GM19468 (cell line): ENCODE data around the gene MED29.

ENCODE experiments used
- ATAC-seq: cut with Tn5 transposase; IDR thresholded peaks from one replicate; pipeline ENCODE4 v1.9.1; 2021; ENCODE audit warnings: mild to moderate bottlenecking, moderate library complexity, moderate number of reproducible peaks; ENCODE audit not compliant: unreplicated experiment; ENCODE audit errors: extremely low read depth

MED29 gene, protein sequence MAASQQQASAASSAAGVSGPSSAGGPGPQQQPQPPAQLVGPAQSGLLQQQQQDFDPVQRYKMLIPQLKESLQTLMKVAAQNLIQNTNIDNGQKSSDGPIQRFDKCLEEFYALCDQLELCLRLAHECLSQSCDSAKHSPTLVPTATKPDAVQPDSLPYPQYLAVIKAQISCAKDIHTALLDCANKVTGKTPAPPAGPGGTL

DNA sequence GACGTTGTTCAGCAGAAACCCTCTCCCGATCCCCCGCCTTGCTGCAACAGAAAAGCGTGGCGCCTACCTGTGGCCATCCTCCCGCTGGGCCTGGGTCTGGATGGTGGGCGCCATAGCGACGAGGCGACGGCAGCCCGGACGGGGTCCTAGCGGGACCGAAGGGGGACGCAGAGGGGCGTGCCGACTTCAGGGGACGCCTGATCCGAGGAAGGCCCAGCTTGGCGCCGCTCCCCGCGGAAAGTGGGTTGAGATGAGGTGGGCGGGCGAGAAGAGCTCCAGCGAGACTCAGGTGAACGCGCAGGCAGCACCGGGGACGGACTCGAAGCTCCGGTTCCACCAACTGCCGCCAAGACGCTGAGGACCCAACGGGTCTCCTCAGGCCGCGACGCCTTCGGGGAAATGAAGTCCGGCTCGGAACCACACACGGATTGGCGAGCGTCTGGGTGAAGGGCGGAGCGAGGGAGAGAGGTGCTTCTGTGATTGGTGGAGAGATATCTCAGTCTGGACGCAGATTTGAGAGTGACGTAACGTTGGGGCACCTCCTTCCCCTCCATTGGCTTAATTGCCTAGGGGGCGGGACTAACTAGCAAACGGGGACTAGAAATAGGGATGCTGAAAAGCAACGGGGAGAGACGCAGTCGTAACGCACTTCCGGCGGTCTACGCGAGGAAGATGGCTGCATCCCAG is at the start of gene MED29, which contains the start of gene PAF1:
MED29 (plus strand) TSS at position 628 of the 687 bp plus-strand sequence; CDS start at position 673, 45 bp downstream.
PAF1 (minus strand) TSS at position 356 of the 687 bp plus-strand sequence; CDS start at position 114, 242 bp downstream.
- ATAC-seq, result peak; percentile 75

DNA sequence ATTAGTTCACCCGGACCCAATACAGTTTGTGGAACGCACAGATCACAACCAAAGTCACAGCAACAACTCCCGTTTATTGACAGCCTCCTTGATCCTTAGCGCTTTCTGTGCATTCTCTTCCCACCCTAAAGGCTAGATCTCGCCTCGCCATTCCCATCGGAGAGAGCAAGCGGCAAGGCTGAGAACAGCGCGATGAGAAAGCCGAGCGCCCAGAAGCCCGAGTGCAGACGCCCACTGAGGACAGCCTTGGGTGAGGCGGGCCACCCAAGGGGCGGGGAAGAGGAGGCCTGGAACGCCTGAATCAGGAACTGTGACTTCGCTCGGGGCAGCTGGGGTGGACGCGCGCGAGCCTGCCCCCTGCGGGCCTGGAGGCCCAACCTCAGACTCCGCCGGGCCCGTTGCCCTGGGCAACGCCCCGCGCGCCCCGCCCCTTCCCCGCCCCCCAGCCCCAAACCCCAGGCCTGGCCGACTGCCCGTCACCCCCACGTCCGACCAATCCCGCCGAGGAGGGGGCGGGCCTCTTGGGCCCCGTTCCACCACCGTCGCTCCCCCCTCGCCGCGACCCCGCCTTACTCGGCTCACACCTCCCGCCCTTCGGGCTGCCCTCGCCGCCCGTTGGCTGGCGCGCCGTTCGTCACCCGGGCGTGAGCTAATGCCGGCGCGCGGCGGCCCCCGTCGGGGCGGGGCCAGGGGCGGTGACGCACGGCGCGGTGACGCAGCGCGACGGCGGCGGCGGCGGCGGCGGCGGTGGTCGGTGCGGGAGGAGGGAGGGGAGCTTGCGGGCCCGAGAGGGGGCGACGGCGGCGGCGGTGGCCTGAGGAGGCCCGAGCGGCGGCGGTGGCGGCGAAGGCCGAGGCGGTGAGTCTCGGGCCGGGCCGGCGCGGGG is 49.2 kb upstream of the MED29 start, which contains the start of gene SAMD4B:
SAMD4B (plus strand) TSS at position 703 of the 886 bp plus-strand sequence. CDS start 14,473 bp downstream, outside the sequence.
- ATAC-seq, result peak; percentile 72

DNA sequence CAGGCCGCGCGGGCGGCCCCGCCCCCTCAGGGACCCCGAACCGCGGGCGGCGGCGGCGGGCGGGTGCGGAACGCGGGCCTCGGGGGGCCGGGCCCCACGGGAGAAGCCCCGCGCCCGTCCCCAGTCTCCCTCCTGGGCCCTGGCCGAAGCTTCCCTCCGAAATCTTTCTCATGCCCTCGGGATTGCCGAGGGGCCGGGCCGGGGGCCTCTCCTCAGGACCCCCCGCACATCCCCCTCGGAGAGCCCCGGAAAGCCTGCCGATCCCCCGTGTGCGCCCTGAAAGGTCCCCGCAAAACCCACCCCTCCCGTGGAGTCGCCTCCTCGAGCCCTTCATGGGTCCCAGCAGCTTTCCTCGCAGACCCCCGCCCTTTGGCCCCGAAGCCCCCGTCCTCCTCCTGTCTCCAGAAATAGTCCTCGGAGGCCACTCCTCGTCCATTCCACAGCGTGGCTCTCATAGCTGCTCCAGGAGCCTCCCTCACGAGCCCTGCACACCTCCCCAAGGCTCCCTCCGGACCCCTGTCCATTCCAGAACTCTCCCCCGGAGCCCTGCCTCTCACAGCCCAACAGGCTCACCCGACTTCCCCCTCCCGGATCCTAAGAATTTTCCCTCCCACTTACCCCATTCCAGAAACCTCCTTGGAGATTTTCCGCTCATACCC is 48.4 kb upstream of the MED29 start:
- no peak for ATAC-seq

DNA sequence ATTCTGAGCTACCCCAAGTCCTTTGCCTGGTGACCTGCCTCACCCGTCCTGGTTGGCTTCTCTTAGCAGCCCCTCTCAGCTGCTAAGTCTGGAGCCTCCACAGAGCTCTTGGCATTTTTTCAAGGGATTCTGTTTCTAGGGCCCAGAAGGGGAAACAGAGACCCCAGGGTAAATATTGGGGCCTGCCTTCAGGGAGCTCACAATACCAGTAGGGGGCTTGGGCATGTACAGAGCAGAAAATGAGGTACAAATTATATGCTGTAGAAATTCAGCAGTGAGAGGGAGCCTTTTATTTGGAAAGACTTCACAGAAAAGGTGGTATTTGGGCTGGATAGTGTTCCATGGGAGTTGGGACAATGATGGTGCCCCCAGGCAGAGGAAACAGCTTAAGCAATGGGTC is 45.2 kb upstream of the MED29 start:
- no peak for ATAC-seq

DNA sequence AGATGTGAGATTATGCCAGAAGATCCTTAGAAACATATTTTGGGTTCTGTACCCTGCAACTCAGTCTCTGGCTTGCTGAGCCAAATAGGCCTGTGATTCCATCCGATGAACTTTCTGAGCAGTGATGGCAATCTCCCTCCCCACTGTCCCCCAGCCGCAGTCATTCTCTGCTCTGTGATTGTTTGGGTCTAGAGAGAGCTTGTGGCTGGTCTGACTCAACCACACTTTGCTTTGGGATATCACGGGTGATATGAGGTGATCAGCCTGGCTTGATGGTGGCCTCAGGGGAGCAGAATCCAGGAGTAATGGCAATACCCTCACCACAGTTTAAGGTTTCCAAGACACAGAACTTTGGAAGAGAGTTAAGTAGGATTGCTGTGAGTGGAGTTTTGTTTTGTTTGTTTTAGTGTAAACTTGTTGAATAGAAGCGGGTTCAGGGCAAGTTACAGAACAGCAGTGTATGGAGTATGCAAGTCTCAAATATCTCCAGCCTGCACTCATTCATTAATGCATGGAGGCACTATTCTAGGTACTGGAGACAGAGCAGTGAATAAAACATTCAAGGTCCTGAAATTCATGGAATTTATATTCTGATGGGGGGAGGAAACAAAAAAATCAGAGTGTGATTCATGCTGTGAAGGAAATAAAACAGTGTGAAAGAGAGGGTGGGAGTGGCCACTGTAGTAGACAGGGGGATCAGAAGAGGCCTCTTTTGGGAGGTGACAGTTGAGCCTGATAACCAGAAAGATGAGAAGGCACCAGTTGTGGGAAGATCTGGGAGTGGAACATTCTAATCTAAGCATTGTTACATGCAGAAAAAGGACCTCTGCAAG is 43.6 kb upstream of the MED29 start:
- no peak for ATAC-seq

DNA sequence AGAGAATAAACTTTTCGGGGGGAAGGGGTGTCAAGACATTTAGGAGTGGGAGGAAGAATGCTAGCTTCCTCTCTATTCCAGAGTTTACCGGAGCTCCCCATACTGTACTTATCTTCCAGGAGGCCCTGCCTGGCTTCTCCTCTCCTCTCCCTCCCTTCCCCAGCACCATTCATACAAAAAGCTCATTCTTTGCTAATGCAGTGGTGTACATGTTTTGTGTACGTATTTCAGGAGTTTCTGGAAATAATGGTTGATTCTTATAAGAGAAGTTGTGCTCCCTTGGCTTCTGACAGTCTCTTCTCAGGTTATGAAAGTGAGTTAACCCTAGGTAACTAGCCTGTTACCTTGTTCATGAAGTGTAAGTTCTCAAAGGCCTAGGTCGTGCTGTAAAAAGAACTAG is 41.9 kb upstream of the MED29 start:
- ATAC-seq, result no peak

DNA sequence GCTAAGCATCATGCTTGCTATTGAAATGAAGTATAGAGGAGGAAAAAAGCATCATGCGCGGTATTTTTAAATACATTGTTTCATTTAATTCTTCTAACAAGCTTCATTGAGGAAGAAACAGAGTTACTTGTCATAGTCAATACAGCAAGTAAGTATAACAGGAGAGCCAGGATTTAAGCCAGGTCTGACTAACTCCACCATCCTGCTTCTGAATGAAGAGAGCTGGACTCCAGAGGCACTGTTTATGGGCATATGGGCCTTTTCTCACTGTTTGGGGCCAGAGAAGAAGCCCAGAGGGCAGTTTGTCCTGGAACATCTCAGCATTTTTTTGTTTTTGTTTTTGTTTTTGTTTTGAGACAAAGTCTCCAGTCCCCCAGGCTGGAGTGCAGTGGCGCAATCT is 41.0 kb upstream of the MED29 start:
- ATAC-seq, result no peak

DNA sequence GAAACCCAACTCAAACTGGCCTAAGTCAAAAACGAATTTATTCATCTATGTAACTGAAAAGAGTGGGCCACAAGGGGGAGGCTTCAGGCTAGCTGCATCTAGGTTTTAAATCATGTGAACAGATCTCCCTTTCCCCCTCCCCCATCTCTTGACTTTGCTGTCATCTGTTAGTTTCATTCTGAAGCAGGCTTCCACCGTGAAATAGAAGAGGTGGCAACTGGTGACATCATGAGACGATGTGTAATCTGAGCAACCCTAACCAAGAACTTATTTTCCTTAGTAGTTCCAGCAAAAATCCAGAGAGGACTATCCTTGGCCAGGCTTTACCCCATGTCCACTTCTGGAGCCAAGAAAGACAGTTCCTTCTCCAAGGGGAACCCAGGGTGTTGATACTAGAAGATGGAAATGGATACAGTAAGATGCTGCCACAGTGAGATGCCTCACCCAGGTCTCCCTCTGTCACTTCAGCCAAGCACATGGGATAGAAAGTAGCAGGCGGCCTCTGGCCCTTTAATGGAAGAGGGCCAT is 39.6 kb upstream of the MED29 start:
- no peak for ATAC-seq

DNA sequence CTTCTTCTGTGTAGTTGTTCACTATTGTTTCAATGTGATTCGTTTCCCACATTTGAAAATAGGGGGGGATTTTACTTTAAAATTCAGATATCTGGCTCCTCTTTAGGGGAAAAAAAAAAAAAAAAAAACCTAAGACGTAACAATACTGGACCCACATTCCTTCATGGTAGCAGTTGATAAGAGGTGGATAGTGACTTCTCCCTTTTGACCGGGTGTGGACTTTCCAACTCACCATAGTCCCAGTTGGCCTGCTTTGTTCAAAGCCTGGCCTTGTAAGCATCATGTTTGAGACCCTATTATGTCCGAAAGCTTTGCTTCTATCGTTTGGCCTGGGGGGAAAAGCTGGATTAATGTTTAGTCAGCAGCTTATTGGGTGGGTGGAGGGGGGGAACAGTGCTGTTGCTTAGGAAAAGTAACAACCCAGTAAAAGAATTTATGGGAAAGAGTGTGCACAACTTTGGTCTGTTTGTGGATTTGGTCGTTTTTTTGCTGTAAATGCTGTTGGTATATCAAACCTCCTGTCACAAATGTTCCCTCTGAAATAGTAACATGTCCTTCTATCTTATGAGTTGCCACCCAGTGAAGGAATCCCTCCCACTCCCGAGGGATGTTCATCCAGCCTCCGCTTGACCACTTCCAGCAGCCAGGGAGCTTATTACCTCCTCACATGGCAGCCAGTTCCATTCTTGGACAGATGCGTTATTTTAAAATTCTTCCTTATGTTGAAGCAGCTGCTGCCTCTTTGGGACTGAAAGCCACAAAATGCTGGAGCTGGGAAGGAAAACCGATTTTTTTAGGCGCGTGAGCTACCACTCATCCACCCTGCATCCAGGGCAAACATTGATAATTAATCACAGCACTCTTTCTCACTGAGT is 38.6 kb upstream of the MED29 start:
- no peak for ATAC-seq

DNA sequence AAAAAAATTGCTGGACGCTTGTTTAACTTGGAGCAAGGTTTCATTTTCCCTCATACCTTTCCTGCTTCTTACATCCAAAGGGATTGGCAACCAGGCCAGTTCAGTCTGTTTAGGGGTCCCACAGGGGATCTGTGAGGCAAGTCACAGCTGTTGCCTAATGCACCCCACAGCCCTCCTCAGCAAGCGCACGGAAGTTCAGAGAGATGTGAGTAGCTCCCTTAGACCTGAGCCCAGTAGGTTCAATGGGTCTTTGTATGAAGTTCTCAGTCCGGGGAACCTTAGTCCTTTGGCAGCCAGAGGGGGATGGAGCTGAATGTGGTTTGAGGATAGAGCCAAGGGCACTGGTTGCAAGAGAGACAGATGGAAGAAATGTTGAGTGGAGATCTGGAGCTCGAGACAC is 35.9 kb upstream of the MED29 start:
- no peak for ATAC-seq

DNA sequence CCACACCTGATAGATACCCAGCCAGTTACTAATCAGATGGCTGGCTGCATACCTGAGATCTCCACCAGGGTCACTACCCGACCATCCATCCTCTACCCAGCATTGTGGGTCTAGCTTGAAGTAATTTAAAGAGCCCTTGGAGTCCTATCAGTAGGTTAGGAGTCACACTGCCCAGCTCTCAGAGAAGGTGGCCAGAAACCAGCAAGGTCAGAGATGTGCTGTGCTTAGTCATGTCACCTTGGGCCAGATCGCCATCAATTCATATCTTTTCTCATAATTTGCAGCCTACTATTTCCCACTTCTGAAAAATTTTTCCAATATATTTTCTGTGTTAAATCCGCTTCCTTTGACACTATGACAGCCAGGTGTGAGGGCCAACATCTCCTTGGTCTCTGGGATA is 35.1 kb upstream of the MED29 start:
- no peak for ATAC-seq

DNA sequence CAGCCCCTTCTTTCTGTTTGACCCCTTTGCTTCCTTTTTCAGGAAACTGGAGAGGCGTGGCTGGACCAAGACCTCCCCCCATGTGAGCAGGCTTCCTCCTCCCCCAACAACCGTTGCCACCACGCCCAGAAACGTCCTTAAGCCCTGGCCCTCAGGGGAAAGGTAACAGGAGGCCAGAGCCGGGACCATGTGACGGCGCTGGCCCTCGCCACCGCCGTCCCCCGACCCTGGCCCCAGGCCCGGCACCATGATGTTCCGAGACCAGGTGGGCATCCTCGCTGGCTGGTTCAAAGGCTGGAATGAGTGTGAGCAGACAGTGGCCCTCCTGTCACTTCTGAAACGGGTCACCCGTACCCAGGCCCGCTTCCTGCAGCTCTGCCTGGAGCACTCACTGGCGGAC is 34.5 kb upstream of the MED29 start:
- no peak for ATAC-seq

DNA sequence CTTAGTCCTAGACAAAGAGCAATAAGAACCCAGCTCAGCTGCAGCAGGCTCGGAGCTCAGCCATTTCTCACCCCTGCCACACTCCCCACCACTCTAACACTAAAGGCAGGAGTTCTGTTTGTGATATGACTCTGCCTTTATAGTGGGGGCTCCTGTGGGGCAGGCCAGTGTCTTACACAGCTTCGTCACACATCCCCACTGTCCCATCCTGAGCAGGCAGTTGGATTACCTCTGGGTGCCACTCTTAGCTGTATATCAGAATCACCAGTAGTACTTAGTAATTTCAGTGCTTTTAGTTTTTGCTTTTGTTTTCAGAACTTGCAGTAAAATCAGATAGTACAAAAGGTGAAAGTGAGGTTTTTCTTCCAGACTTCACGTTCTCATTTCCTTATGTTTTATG is 32.2 kb upstream of the MED29 start:
- ATAC-seq, result no peak

DNA sequence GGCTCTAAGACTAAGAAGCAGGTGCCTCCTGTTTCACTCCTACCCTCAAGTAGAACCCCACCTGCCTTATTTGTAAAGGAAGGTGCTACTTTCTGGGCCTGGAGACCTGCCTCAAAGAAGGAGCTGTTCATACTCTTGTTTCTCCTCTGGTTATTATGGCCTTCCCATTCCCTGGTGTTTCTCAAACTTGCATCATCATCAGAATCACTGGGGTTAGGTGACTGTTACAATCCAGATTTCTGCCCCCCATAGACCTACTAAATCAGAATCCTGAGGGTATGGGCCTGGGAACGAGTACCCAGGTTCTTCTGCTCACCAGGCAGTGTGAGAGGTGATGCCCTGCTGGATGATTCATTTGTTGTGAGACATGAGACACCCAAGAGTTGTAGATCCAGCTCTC is 30.6 kb upstream of the MED29 start:
- no peak for ATAC-seq

DNA sequence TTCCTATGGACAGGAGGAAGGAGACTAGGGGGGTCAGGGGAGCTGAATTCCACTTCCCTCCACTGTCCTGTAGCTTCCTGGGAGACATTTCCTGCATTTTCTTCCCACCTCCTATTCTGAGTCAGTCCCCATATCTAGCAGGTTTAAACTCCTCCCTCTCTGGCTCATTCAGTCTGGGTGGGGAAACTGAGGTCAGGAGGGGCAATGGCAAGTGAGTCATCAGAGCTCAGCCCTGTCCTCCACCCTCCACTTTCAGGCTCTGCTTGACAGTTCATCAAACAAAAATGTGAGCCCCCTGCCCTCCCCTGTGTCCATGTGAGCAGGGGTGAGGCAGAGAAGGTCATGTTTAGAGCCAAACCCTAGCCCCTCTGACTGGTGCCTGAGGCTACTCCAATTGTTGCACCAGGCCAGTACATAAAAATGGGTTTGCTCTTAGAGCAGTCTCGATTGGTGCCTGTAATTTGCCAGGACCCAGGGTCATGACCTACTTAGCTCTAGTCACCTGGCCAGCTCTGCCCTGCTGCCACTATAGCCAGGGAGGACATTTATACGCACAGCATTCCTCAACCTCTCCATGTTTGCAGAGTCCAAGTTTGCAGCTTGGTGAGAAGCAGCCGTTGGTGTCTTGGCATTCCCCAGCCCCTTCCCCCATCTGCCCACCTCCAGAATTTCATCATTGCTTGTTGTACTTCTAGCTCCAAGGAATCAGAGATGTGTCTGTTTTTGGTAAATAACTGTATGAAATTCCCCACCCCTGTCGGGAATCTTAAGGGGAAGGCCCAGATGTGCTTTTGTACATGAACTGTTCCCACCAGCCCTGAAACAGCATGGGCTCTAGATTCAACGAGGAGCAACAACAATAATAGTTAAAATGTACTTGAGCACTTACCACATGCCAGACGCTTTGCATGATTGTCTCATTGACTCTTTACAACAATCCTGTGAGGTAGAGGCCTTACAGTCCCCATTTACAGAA is 28.2 kb upstream of the MED29 start:
- no peak for ATAC-seq

DNA sequence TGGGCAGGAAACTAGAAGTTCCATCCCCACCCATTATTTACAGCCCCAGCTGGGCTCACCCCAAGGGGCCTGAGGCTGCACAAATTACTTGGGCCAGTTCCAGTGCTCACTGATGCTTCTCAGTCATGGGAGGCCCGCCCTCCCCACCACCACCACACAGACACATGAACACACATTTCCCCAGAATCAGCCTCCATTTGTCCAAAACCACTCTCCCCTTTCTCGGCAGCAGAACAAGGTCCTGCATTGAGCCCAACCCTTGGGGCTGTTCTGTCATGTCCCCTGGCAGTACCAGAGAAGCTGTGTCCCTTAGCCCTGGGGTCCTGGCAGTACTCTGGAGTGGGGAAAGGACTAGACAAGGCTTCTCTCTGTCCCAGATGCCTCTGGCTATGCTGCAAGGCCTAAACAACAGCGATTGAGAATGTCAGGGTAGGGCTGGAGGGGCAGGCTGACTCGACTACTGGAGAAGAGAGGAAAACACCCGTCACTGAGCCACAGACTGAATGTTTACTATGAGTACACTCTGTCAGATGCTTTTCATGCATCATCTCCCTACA is 27.2 kb upstream of the MED29 start:
- ATAC-seq, result no peak

DNA sequence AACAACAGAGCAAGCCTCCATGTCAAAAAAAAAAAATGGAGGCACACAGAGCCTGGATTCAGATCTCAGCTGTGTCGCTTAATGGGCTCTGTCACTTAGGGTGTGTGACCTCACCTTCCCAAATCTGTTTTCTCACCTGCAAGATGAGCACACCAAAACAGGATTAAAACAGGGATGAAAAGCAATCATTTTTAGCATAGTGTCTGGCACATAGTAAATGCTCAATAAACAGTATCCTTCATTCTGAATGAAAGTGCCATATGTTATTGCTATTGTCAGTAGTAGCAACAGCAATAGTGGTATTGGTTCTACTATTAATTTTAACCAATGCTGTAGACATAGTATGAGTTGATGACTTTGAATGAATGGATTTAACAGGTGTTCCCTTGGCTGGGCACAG is 25.6 kb upstream of the MED29 start:
- no peak for ATAC-seq
